NCI-H2171 (cell line): ENCODE measurements around the gene WFS1.

Experiments
- DNase-seq: peaks from one replicate; lab custom pipeline; 2025; lab: John Stamatoyannopoulos, UW

Gene WFS1

GRCh38 chr4:6259886-6260285 lies 9.8 kb upstream of the WFS1 start:
- DNase-seq = no peak

DNA sequence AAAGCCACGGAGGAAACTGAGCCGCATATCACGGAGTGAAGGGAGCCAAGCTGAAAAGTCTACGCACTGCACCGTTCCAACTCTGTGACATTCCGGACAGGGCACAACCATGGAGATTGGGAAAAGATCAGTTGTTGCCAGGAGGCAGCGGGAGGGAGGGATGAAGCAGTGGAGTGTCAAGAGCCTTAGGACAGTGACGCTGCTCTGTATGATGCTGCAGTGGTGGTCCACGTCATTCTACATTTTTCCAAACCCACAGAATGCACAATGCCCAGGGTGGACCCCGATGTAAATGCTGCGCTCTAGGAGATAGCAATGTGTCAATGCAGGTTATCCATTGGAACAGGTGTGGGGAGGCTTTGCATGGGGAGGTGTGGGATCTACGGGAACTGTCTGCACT lies 7.5 kb upstream of the WFS1 start:
- DNase-seq = no peak

DNA sequence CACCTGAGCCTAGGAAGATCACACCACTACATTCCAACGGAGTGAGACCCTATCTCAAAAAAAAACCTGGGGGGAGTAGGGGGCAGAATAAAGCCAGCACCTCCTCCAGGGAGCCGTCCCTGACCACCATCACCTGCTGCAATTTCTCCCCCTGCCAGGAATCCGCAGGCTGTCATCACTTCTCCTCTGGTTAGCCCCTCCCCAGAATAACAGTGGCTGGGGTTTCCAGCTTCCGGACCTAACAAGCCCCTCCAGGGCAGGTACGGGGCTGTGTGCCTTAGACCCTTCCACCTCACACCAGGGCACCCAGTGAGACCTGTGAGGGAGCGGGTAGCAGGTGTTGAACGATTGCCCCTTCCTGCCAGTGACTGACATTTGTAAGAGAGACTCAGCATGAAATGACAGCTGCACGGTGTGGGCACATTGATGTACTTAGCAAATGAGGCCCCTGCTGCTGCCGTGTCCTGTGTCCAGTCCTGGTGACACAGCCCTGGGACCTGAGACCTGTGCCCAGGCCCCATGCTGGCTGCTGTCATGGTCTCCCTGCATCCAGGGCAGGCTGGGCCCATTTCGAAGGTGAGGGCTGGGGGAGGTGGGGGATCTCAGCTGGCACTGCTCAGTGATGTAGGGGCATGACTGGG lies 6.7 kb upstream of the WFS1 start:
- no peak for DNase-seq

DNA sequence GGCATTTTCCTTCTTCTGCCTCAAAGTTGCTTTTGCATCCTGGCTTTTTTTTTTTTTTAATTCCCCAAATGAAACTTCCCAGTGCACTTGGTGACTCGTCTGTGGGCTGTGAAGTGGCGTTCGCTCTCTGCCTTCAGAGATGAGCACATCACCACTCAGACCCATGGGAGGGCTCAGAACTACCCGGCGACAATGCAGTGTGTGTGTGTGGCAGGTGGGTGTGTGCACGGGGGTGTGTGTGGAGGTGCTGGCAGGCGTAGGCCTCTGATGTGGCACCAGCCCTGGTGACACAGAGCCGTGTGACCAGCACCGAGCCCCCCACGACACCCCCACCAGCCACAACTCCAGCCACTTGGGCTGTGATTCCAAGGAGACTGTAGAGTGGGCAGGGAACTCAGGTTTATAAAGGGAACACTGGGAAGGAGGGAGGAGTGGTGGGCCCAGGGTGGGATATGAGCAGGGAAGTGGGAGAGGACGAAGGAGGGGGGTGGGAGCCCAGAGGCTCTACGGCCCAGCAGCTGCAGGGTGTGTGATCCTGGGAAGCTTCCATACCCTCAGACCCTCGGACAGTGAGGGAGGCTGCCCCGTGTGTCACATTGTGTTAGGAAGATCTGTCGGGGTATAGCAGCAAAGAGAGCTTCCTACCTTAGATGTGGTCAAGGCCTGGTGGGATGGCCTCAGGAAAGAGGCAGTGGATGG lies 6.0 kb upstream of the WFS1 start:
- DNase-seq = no peak

GRCh38 chr4:6264225-6264540 lies 5.5 kb upstream of the WFS1 start:
- DNase-seq = no peak

DNA sequence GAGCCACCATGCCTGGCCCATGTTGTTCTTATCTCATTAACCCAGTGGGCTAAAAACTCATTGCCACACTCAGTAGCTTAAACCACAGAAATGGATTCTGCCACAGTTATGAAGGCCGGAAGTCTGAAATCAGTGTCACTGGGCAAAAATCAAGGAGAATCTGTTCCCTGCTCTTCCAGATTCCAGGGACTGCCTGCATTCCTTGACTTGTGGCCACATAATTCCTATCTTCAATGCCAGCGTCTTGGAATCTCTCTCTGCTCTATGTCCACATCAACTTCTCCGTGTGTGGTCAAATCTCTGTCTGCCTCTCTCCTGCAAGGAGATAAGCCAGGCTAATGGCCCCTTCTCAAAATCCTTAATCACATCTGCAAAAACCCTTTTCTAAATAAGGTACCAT lies 4.1 kb upstream of the WFS1 start:
- DNase-seq = no peak

- no peak for DNase-seq
Measured at GRCh38 chr4:6267573-6267972, 2.1 kb upstream of the WFS1 start.

GRCh38 chr4:6268650-6269615 lies 717 bp upstream of the WFS1 start:
- no peak for DNase-seq

GRCh38 chr4:6270636-6271121 lies 1.0 kb downstream of the WFS1 start:
- DNase-seq = no peak

DNA sequence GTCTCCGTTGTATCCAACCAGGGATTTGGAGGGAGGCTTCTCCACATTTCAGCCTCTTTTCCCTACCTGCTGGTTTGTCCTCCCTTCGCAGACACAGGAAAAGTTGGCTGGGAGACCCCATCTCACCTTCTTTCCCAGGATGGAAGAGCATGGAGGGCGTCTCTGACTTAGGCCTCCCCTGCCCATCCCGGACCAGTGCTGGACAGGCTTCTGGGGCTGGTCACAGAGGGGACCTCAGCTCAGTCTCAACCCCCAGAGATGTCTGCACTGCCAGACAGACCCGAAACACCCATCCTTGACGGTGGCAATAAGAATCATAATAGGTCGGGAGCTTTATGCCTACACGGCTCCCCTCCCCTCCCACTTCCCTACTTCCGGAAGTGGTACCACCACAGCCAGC lies 1.6 kb downstream of the WFS1 start:
- no peak for DNase-seq

DNA sequence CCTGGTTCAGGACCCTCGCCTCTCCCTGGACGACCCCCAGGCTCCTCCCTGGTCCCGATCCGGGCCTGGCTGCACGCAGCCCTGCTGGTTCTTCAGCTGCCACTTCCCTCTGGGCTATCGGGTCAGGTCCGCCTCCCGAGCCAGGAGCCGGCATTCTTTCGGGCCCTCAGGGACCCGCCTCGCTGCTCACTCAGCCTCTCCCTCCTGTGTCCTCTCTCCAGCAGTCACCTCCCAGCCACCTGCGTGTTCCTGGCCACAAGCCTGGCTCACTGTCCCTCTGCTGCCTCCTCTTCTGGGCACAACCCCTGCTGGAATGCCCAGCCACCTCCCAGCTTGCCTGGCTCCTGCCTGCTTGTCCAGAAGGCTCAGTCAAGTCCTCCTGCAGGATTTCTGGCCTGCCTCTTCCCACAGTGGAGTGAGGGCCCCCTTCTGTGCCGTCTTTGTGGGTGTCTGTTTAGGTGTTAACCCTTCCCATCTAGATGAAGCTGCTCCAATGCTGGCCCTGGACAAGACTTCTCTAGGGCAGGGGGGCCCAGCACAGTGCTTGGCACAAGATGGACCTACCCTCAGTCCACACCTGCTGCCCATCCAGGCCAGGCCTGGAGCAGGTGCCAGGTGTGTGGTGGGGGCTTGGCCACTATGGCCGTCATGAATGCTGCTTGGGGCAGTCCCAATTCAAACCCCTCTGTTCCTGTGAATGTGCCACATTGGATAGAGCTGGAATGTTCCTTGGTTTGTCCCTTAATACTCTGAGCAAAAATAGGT lies 2.2 kb downstream of the WFS1 start:
- DNase-seq = no peak

- DNase-seq = no peak
Measured at GRCh38 chr4:6272863-6273660, 3.4 kb downstream of the WFS1 start.

GRCh38 chr4:6273661-6273990 lies 4.0 kb downstream of the WFS1 start:
- DNase-seq = no peak

DNA sequence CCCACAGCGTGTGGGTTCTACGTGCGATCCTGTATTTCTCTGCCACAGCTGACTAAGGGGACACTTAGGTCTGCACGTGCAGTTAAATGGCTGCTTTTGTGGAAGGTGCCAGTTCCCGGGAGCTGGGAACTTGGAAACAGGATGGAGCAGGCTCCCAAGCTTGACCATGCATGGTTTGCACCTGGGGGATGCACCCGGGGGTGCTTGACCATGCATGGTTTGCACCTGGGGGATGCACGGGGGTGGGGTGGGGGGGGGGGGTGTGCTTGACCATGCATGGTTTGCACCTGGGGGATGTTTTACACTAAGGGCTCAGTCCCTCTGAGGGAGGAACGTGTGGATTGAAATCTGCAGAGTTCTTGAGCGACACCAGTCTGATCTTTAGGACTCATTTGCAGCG lies 5.7 kb downstream of the WFS1 start:
- DNase-seq = no peak

GRCh38 chr4:6275898-6276806 lies 6.5 kb downstream of the WFS1 start:
- DNase-seq = no peak

GRCh38 chr4:6277139-6277802 lies 7.6 kb downstream of the WFS1 start:
- peak; percentile 7 for DNase-seq

DNA sequence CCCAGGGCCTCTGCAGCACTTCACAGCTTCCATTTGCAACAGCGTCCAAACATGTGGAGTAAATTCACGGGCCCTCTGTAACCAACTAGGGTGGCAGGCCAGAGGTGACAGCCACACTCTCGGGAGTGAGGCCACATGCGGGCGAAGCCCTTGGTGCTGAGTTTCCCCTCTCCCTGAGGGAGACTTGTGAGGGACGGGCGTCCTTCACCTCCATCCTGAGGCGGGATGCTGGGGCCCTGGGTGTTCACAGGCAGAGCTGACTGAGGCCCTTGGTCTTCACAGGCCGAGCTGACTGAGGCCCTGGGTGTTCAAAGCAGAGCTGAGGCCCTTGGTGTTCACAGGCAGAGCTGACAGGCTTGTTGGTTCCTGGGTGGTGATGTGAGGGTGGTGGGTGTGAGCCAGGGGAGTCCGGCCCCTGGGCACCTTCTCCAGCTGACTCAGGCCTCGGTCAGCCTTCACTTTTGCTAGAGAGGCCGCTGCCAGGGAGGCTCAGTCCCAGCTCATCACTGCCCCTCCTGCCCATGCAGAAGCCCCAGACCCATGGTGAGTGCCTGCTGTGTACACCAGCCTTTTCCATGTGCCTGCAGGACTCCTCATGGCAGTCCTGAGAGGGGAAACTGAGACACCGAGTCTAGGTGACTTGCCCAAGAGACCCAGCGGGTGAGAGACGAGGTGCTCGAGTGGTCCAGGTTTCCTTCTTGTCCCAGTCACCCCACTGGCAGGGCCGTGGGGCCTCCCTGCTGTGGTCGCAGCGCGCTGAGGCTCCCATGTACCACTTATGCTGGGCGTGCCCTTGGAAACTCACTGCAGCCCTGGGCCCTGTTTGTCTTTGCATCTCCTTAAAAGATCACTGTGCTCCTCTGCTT lies 8.5 kb downstream of the WFS1 start:
- DNase-seq = no peak

DNA sequence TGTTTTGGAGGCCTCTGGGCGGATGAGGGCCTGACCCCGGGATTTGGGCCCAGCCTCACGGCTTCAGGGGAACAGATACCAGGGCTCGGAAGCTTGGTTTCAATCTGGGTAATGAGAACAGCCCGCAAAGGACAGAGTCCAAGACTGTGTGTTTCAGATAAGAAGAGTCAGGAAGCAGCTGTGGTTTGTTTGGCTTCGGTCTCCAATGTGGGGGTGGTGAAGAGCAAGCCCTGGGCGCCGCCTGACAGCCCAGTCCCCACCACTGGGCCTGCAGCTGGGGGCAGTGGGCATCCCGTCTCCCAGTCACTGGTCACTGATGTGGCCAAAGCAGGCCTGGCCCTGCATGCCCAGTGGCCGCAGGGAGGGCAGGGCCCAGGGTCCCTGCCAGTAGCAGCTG lies 9.1 kb downstream of the WFS1 start:
- no peak for DNase-seq
